HEK293 (cell line): ENCODE results near the gene EPHX1.
"Not testable (repeated sequence)": the region's sequence is repeated elsewhere in the genome, so short reads cannot be mapped to it uniquely, and the experiment has no call there.

Source experiments
- CTCF ChIA-PET: fragments of 350-600 bp; formaldehyde crosslinking; extraction: SDS; loops from one replicate; lab custom pipeline; 2021; ENCODE audit warnings: antibody characterized with exemption; lab: Yijun Ruan, JAX
- POLR2A ChIA-PET: fragments of 300-600 bp; formaldehyde crosslinking; extraction: SDS; loops from one replicate; lab custom pipeline; 2020; ENCODE audit warnings: antibody characterized with exemption, inconsistent platforms; lab: Yijun Ruan, JAX
- H3K27ac ChIP-seq: fragments of 200-500 bp; sonication (Bioruptor generic); 2 replicates; pipeline ENCODE4 v1.5.1; 2014; ENCODE audit warnings: low read depth, low read length, control low read depth, inconsistent platforms; ENCODE audit errors: extremely low read depth
- H3K36me3 ChIP-seq, 2 experiments: fragments of 200-500 bp in 1 of 2; sonication (Bioruptor generic) in 1 of 2; 1 replicate in 1 of 2; 2 replicates in 1 of 2; pipeline ENCODE4 v1.5.1; 2014 to 2017; ENCODE audit warnings: inconsistent platforms in 2 of 2, low read length in 2 of 2; ENCODE audit not compliant: control insufficient read depth in 2 of 2, insufficient read depth in 1 of 2
- H3K4me1 ChIP-seq: fragments of 200-500 bp; sonication (Bioruptor generic); 2 replicates; pipeline ENCODE4 v1.5.1; 2014; ENCODE audit warnings: mild to moderate bottlenecking, low read length, inconsistent platforms; ENCODE audit not compliant: control insufficient read depth, insufficient read depth
- H3K4me3 ChIP-seq: 2 replicates; pipeline ENCODE4 v1.5.1; 2011; ENCODE audit warnings: low read depth, mild to moderate bottlenecking, control low read depth, low read length, moderate library complexity
- H3K9me3 ChIP-seq: fragments of 200-500 bp; sonication (Bioruptor generic); 2 replicates; pipeline ENCODE4 v1.5.1; 2014; ENCODE audit warnings: low read depth, low read length, inconsistent platforms; ENCODE audit not compliant: control insufficient read depth, insufficient read depth
- GLIS1 ChIP-seq: fragments of 450-650 bp; formaldehyde crosslinking; IDR thresholded peaks from 2 replicates; pipeline ENCODE4 v1.5.1; 2016; ENCODE audit warnings: missing biosample characterization, missing genetic modification characterization
- MZF1 ChIP-seq: fragments of 450-650 bp; formaldehyde crosslinking; IDR thresholded peaks from 2 replicates; pipeline ENCODE4 v1.5.1; 2017; ENCODE audit warnings: missing biosample characterization, missing genetic modification characterization, borderline replicate concordance
- OSR2 ChIP-seq: fragments of 450-650 bp; formaldehyde crosslinking; IDR thresholded peaks from 2 replicates; pipeline ENCODE4 v1.5.1; 2016; ENCODE audit warnings: missing biosample characterization, missing genetic modification characterization
- OVOL3 ChIP-seq: fragments of 450-650 bp; formaldehyde crosslinking; IDR thresholded peaks from 2 replicates; pipeline ENCODE4 v1.5.1; 2016; ENCODE audit warnings: missing biosample characterization, missing genetic modification characterization
- SETDB1 ChIP-seq: IDR thresholded peaks from one replicate; pipeline ENCODE4 v1.6.1; 2017; ENCODE audit warnings: mild to moderate bottlenecking, low read length, moderate library complexity, mixed read lengths; ENCODE audit not compliant: insufficient read length
- SP7 ChIP-seq: fragments of 450-650 bp; formaldehyde crosslinking; IDR thresholded peaks from 2 replicates; pipeline ENCODE4 v1.5.1; 2016; ENCODE audit warnings: missing biosample characterization, missing genetic modification characterization
- TRIM28 ChIP-seq: IDR thresholded peaks from 2 replicates; pipeline ENCODE4 v1.6.1; 2011; ENCODE audit warnings: low read length, control low read depth, borderline replicate concordance
- ZBTB17 ChIP-seq: fragments of 450-650 bp; formaldehyde crosslinking; IDR thresholded peaks from 2 replicates; pipeline ENCODE4 v1.5.1; 2016; ENCODE audit warnings: missing biosample characterization, missing genetic modification characterization
- ZBTB44 ChIP-seq: fragments of 450-650 bp; IDR thresholded peaks from 2 replicates; pipeline ENCODE4 v1.5.1; 2018; ENCODE audit warnings: missing biosample characterization, mild to moderate bottlenecking, missing genetic modification characterization
- ZBTB8A ChIP-seq: fragments of 450-650 bp; formaldehyde crosslinking; IDR thresholded peaks from 2 replicates; pipeline ENCODE4 v1.5.1; 2016; ENCODE audit warnings: missing biosample characterization, missing genetic modification characterization
- ZEB2 ChIP-seq: fragments of 450-650 bp; formaldehyde crosslinking; IDR thresholded peaks from 2 replicates; pipeline ENCODE4 v1.5.1; 2016; ENCODE audit warnings: missing biosample characterization, missing genetic modification characterization
- ZFHX2 ChIP-seq: fragments of 450-650 bp; formaldehyde crosslinking; conservative IDR thresholded peaks from 2 replicates; pipeline ENCODE4 v1.5.1; 2016; ENCODE audit warnings: missing biosample characterization, missing genetic modification characterization
- ZFP37 ChIP-seq: fragments of 450-650 bp; formaldehyde crosslinking; IDR thresholded peaks from 2 replicates; pipeline ENCODE4 v1.5.1; 2016; ENCODE audit warnings: missing biosample characterization, missing genetic modification characterization
- ZIC2 ChIP-seq: fragments of 450-650 bp; formaldehyde crosslinking; IDR thresholded peaks from 2 replicates; pipeline ENCODE4 v1.5.1; 2016; ENCODE audit warnings: missing biosample characterization, missing genetic modification characterization
- ZNF155 ChIP-seq: fragments of 450-650 bp; formaldehyde crosslinking; IDR thresholded peaks from 2 replicates; pipeline ENCODE4 v1.5.1; 2016; ENCODE audit warnings: missing biosample characterization, missing genetic modification characterization
- ZNF26 ChIP-seq: fragments of 450-650 bp; formaldehyde crosslinking; IDR thresholded peaks from 2 replicates; pipeline ENCODE4 v1.5.1; 2016; ENCODE audit warnings: missing biosample characterization, missing genetic modification characterization
- ZNF311 ChIP-seq: fragments of 450-650 bp; formaldehyde crosslinking; IDR thresholded peaks from 2 replicates; pipeline ENCODE4 v1.5.1; 2017; ENCODE audit warnings: missing biosample characterization, missing genetic modification characterization, borderline replicate concordance
- ZNF341 ChIP-seq: fragments of 450-650 bp; formaldehyde crosslinking; IDR thresholded peaks from 2 replicates; pipeline ENCODE4; 2016; ENCODE audit warnings: low read depth, missing biosample characterization, missing genetic modification characterization
- ZNF423 ChIP-seq: fragments of 450-650 bp; formaldehyde crosslinking; IDR thresholded peaks from 2 replicates; pipeline ENCODE4 v1.5.1; 2016; ENCODE audit warnings: missing biosample characterization, missing genetic modification characterization
- ZNF514 ChIP-seq: fragments of 450-650 bp; formaldehyde crosslinking; IDR thresholded peaks from 2 replicates; pipeline ENCODE4 v1.5.1; 2016; ENCODE audit warnings: missing biosample characterization, missing genetic modification characterization
- ZNF560 ChIP-seq: fragments of 450-650 bp; formaldehyde crosslinking; IDR thresholded peaks from 2 replicates; pipeline ENCODE4 v1.5.1; 2017; ENCODE audit warnings: missing biosample characterization, missing genetic modification characterization, borderline replicate concordance
- ZNF571 ChIP-seq: fragments of 450-650 bp; formaldehyde crosslinking; IDR thresholded peaks from 2 replicates; pipeline ENCODE4 v1.5.0; 2017; ENCODE audit warnings: missing biosample characterization, missing genetic modification characterization
- ZNF600 ChIP-seq: fragments of 450-650 bp; formaldehyde crosslinking; IDR thresholded peaks from 2 replicates; pipeline ENCODE4 v1.5.1; 2016; ENCODE audit warnings: missing biosample characterization, missing genetic modification characterization
- ZNF610 ChIP-seq: fragments of 450-650 bp; formaldehyde crosslinking; IDR thresholded peaks from 2 replicates; pipeline ENCODE4 v1.5.1; 2016; ENCODE audit warnings: missing biosample characterization, missing genetic modification characterization, borderline replicate concordance
- ZNF624 ChIP-seq: fragments of 450-650 bp; formaldehyde crosslinking; IDR thresholded peaks from 2 replicates; pipeline ENCODE4 v1.5.1; 2017; ENCODE audit warnings: missing biosample characterization, missing genetic modification characterization
- ZSCAN30 ChIP-seq: fragments of 450-650 bp; IDR thresholded peaks from 2 replicates; pipeline ENCODE4 v1.5.1; 2018; ENCODE audit warnings: missing biosample characterization, mild to moderate bottlenecking, missing genetic modification characterization, moderate library complexity

Gene EPHX1

GRCh38 chr1:225813214-225813964, 3.5 kb downstream of the EPHX1 start (continued):
- TF ChIP-seq ZNF26 (no peak), ZEB2 (tag by site-specific recombination) (peak; percentile 59; the same call in 1 of the 2 replicates), OVOL3 (peak; percentile 81; the same call in 1 of the 2 replicates)

- H3K4me1 ChIP-seq: peaks cover 20% of the 10 kb centered on the region
Measured at GRCh38 chr1:225814381-225814780, 4.5 kb downstream of the EPHX1 start.

GRCh38 chr1:225815090-225815489, 5.2 kb downstream of the EPHX1 start:
- H3K36me3 ChIP-seq, H3K9me3 ChIP-seq, H3K4me3 ChIP-seq, H3K27ac ChIP-seq, POLR2A ChIA-PET: not testable (repeated sequence)
- H3K4me1 ChIP-seq: peaks cover 20% of the 10 kb centered on the region
- CTCF ChIA-PET: interaction anchor here (2.5 to 2.8 kb wide), 2 partner anchors 38 to 43 kb away, joined by 9 to 10 read pairs; partner anchors contain the start of gene SRP9

More at GRCh38 chr1:225814381-225814780, 4.5 kb downstream of the EPHX1 start:
- POLR2A ChIA-PET: interaction anchor here (0.8 to 6.8 kb wide), 4 partner anchors 37 to 203 kb away, joined by 3 to 46 read pairs (median 5); partner anchors contain the start of genes PYCR2, SRP9 and TMEM63A
- CTCF ChIA-PET: interaction anchor here (0.6 to 2.8 kb wide), 8 partner anchors 9 to 339 kb away, joined by 3 to 10 read pairs (median 4); partner anchors contain the start of gene SRP9
- Histone ChIP-seq H3K9me3 (no peaks in the 10 kb centered on the region), H3K4me3 (no peak overlapping the region), H3K36me3 (peaks cover 0 to 7% of the 10 kb centered on the region in 2 experiments; a peak in 1 of 3 replicates), H3K27ac (no peak overlapping the region)
- TF ChIP-seq ZBTB44 (tag by site-specific recombination) (no peak), ZFP37 (tag by site-specific recombination) (no peak), ZNF155 (tag by site-specific recombination) (no peak), ZNF560 (tag by site-specific recombination) (no peak), ZNF571 (tag by site-specific recombination) (no peak), ZNF311 (tag by site-specific recombination) (no peak), ZBTB8A (tag by site-specific recombination) (no peak), ZNF624 (tag by site-specific recombination) (no peak)

GRCh38 chr1:225815526-225816178, 5.7 kb downstream of the EPHX1 start:
- ChIA-PET CTCF (no interaction called here), POLR2A (no interaction called here)
- peaks cover 0 to 7% of the 10 kb centered on the region in 2 experiments; a peak in 1 of 3 replicates for H3K36me3 ChIP-seq
- no peak overlapping the region for H3K4me3 ChIP-seq
- no peaks in the 10 kb centered on the region for H3K9me3 ChIP-seq
- H3K4me1 ChIP-seq: peaks cover 20% of the 10 kb centered on the region
- H3K27ac ChIP-seq: no peak overlapping the region
- no peak for TF ChIP-seq ZNF514 (tag by site-specific recombination)
- 0 out of 2 replicates have a peak, but pooled peaks have one; percentile 21 for TF ChIP-seq ZBTB17 (tag by site-specific recombination)
- no peak for TF ChIP-seq SETDB1
- no peak; the same call in 1 of the 2 replicates for TF ChIP-seq ZFHX2 (tag by site-specific recombination)
- peak; percentile 78 for TF ChIP-seq ZNF341 (tag by site-specific recombination)
- TF ChIP-seq OSR2: peak; percentile 51
- TF ChIP-seq ZSCAN30: 0 out of 2 replicates have a peak, but pooled peaks have one; percentile 28
- peak; percentile 72; the same call in 1 of the 2 replicates for TF ChIP-seq ZNF610 (tag by site-specific recombination)
- TF ChIP-seq ZNF600 (tag by site-specific recombination): 0 out of 2 replicates have a peak, but pooled peaks have one; percentile 42
- no peak for TF ChIP-seq TRIM28
- TF ChIP-seq ZNF423 (tag by site-specific recombination): 0 out of 2 replicates have a peak, but pooled peaks have one; percentile 7
- peak; percentile 40 for TF ChIP-seq GLIS1 (tag by site-specific recombination)
- peak; percentile 67 for TF ChIP-seq MZF1 (tag by site-specific recombination)
- peak; percentile 17; the same call in 1 of the 2 replicates for TF ChIP-seq ZIC2 (tag by site-specific recombination)
- TF ChIP-seq SP7: 0 out of 2 replicates have a peak, but pooled peaks have one; percentile 19
